Mesenchymal stem cell (in vitro differentiated cells and primary cell): ENCODE measurements around the gene ZBTB3.

Source experiments
- small RNA-seq: library from polyadenylated mRNA; stranded (forward); fragments of <200 nt; extraction: miRNeasy Mini kit (QIAGEN cat#:217004); gene quantifications from one replicate; pipeline ENCODE3, GENCODE V24; 2013; ENCODE audit warnings: low read depth

ZBTB3 gene

Small RNA genes within 50 kb of the gene (small RNA-seq; reads per million reads assigned to genes)
- 7.2 reads per million, percentile 69 among the genes with 10 or more reads in this experiment for gene MIR6514
